IMR-90 (cell line): ENCODE data around the gene TRIM36.

Experiments used
- CEBPB ChIP-seq: IDR thresholded peaks from 2 replicates; pipeline ENCODE4 v1.6.1; 2012; ENCODE audit warnings: low read depth, low read length, improper control_type of control experiment
- RAD21 ChIP-seq: IDR thresholded peaks from 2 replicates; pipeline ENCODE4 v1.6.1; 2012; ENCODE audit warnings: low read length, improper control_type of control experiment
- SMC3 ChIP-seq: fragments of 150-350 bp; IDR thresholded peaks from 2 replicates; pipeline ENCODE4 v1.6.1; 2016; ENCODE audit warnings: low read depth, mild to moderate bottlenecking, antibody characterized with exemption, low read length, moderate library complexity
- TF ChIP-seq, protein P1 (sequence below): conservative IDR thresholded peaks from 2 replicates; pipeline ENCODE4 v1.5.1; 2012; ENCODE audit warnings: mild to moderate bottlenecking, low read depth, low read length, improper control_type of control experiment
- TF ChIP-seq, protein P2 (sequence below): fragments of 150-350 bp; IDR thresholded peaks from 2 replicates; pipeline ENCODE4 v1.6.1; 2017; ENCODE audit warnings: mild to moderate bottlenecking, antibody characterized with exemption, low read length, low read depth

DNA sequence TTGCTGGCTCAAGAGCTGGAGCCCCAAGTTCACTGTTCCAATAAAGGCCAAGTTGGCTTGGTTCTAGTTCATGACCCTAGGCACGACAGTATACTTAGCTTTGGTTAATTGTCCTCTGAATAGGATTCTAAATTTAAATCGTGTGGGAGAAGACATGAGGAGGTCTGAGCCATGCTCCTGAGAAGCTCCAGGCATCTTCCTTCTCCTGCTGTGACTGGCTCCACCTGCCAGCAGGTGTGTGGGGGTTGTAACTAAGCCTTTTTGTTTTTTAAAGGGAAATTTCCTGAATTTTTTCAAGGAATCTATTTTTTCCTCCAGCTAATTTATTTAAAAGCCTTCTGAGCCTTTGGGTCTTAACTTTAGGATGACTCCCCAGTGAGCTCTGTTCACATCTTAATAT is 20.2 kb upstream of the TRIM36 start:
- TF ChIP-seq, protein P1, sequence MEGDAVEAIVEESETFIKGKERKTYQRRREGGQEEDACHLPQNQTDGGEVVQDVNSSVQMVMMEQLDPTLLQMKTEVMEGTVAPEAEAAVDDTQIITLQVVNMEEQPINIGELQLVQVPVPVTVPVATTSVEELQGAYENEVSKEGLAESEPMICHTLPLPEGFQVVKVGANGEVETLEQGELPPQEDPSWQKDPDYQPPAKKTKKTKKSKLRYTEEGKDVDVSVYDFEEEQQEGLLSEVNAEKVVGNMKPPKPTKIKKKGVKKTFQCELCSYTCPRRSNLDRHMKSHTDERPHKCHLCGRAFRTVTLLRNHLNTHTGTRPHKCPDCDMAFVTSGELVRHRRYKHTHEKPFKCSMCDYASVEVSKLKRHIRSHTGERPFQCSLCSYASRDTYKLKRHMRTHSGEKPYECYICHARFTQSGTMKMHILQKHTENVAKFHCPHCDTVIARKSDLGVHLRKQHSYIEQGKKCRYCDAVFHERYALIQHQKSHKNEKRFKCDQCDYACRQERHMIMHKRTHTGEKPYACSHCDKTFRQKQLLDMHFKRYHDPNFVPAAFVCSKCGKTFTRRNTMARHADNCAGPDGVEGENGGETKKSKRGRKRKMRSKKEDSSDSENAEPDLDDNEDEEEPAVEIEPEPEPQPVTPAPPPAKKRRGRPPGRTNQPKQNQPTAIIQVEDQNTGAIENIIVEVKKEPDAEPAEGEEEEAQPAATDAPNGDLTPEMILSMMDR, result no peak
- TF ChIP-seq, protein P2, sequence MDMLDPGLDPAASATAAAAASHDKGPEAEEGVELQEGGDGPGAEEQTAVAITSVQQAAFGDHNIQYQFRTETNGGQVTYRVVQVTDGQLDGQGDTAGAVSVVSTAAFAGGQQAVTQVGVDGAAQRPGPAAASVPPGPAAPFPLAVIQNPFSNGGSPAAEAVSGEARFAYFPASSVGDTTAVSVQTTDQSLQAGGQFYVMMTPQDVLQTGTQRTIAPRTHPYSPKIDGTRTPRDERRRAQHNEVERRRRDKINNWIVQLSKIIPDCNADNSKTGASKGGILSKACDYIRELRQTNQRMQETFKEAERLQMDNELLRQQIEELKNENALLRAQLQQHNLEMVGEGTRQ, result no peak
- TF ChIP-seq RAD21 (no peak), CEBPB (no peak), SMC3 (no peak)
